GM13977 (cell line): ENCODE results near the gene SLC44A1.

Source experiments
- DNase-seq: peaks from one replicate; pipeline ENCODE4 v3.0.0; 2012; ENCODE audit warnings: low spot score
- in situ Hi-C: fragments of 300-500 bp; cut with MboI; formaldehyde crosslinking; loops from one replicate; pipeline ENCODE4 v1.12.0; 2022; ENCODE audit warnings: low sequenced_read_pairs, low pct_unique_long_range_greater_than_20kb, mixed read lengths, inconsistent platforms; ENCODE audit not compliant: unreplicated experiment
- TF ChIP-seq, protein P1 (sequence below): IDR thresholded peaks from 2 replicates; pipeline ENCODE4 v1.5.1; 2012; ENCODE audit warnings: mild to moderate bottlenecking, control low read depth; ENCODE audit not compliant: insufficient read depth; ENCODE audit errors: extremely low read depth, missing control alignments

Gene SLC44A1

DNA sequence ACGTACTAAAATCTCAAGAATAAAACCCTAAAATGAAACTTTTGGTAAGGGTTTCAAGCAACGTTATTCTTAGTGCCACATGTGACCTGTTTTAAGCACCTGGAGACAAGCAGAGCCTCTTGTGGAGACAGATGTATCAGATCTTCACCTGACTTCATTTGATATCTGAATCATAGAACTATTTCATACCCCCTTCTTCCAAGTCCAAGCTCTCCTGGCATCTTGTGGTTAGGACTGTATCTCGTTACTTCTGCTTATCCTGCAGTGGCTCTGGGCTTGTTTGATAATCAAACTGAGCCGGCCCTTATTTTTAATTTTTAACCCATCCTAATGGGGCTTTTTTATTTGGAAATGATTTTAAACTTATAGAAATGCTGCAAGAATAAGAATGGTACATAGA is 192.3 kb downstream of the SLC44A1 start:
- no peak for DNase-seq
- in situ Hi-C loops: loop anchor here (25.0 kb wide), 1 partner anchor 276 kb away; no protein-coding TSS in a partner anchor
- TF ChIP-seq, protein P1, sequence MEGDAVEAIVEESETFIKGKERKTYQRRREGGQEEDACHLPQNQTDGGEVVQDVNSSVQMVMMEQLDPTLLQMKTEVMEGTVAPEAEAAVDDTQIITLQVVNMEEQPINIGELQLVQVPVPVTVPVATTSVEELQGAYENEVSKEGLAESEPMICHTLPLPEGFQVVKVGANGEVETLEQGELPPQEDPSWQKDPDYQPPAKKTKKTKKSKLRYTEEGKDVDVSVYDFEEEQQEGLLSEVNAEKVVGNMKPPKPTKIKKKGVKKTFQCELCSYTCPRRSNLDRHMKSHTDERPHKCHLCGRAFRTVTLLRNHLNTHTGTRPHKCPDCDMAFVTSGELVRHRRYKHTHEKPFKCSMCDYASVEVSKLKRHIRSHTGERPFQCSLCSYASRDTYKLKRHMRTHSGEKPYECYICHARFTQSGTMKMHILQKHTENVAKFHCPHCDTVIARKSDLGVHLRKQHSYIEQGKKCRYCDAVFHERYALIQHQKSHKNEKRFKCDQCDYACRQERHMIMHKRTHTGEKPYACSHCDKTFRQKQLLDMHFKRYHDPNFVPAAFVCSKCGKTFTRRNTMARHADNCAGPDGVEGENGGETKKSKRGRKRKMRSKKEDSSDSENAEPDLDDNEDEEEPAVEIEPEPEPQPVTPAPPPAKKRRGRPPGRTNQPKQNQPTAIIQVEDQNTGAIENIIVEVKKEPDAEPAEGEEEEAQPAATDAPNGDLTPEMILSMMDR: no peak

- in situ Hi-C loops: loop anchor here (25.0 kb wide), 1 partner anchor 275 kb away; no protein-coding TSS in a partner anchor
- DNase-seq: no peak
These were observed 193.3 kb downstream of the SLC44A1 start for GRCh38 chr9:105437704-105438103.

GRCh38 chr9:105438141-105438806 is 193.8 kb downstream of the SLC44A1 start:
- in situ Hi-C loops: loop anchor here (25.0 kb wide), 1 partner anchor 274 kb away; no protein-coding TSS in a partner anchor
- TF ChIP-seq, protein P1: no peak
- DNase-seq: no peak

More at GRCh38 chr9:105437704-105438103, 193.3 kb downstream of the SLC44A1 start:
- TF ChIP-seq, protein P1: no peak

- in situ Hi-C loops: loop anchor here (25.0 kb wide), 1 partner anchor 273 kb away; no protein-coding TSS in a partner anchor
- no peak for DNase-seq
These were observed 195.0 kb downstream of the SLC44A1 start for GRCh38 chr9:105439428-105439827.

GRCh38 chr9:105441616-105442160 is 197.2 kb downstream of the SLC44A1 start:
- TF ChIP-seq, protein P1: no peak
- in situ Hi-C loops: loop anchor here (25.0 kb wide), 1 partner anchor 271 kb away; no protein-coding TSS in a partner anchor
- no peak for DNase-seq

More at GRCh38 chr9:105439428-105439827, 195.0 kb downstream of the SLC44A1 start:
- TF ChIP-seq, protein P1: no peak

- in situ Hi-C loops: loop anchor here (25.0 kb wide), 1 partner anchor 269 kb away; no protein-coding TSS in a partner anchor
- TF ChIP-seq, protein P1: no peak
- DNase-seq: no peak
These were observed 198.7 kb downstream of the SLC44A1 start for GRCh38 chr9:105443121-105443520.
